Ovary (tissue), 3 donors: ENCODE results near the gene MICALL1.

ENCODE experiments used
- CTCF ChIP-seq, 3 donors: fragments of 450-650 bp in 2 of 3; fragments of 200-600 bp in 1 of 3; IDR thresholded peaks; one replicate each; pipeline versions ENCODE4 v1.5.1 to v1.8.0; 2016 to 2022; ENCODE audit warnings: antibody characterized with exemption in 3 of 3, mild to moderate bottlenecking in 1 of 3
- POLR2A ChIP-seq: fragments of 450-650 bp; IDR thresholded peaks from one replicate; pipeline ENCODE4 v1.6.1; 2017; ENCODE audit warnings: antibody characterized with exemption, mild to moderate bottlenecking, moderate library complexity
- donor health status: DM: no; HTN: no; CAD: no.

- TF ChIP-seq POLR2A: no peak
- no peak for TF ChIP-seq CTCF (IDR thresholded peaks at IDR 0.05)
Observed at GRCh38 chr22:37982151-37982785, 76.2 kb downstream of the MICALL1 start.
